GM12865 (cell line): Measurements from ENCODE around the gene MKLN1.

Source experiments
- DNase-seq: peaks from one replicate; pipeline ENCODE4 v3.0.0; 2010; ENCODE audit warnings: low read depth
- H3K4me3 ChIP-seq: 2 replicates; pipeline ENCODE4 v1.5.1; 2011; ENCODE audit warnings: mild to moderate bottlenecking, low read depth, low read length, control low read depth
- CTCF ChIP-seq: IDR thresholded peaks from 2 replicates; pipeline ENCODE4 v1.5.1; 2011; ENCODE audit warnings: low read length, control low read depth, low read depth, inconsistent platforms; ENCODE audit not compliant: insufficient read depth; ENCODE audit errors: missing control alignments

Gene MKLN1

GRCh38 chr7:131517218-131517923 lies 189.7 kb downstream of the MKLN1 start:
- TF ChIP-seq CTCF, result no peak
- DNase-seq, result no peak
- no peak overlapping the region for H3K4me3 ChIP-seq

GRCh38 chr7:131518626-131519025 lies 190.9 kb downstream of the MKLN1 start:
- no peak for DNase-seq
- H3K4me3 ChIP-seq, result no peak overlapping the region
- TF ChIP-seq CTCF, result no peak

GRCh38 chr7:131521651-131522163 lies 194.0 kb downstream of the MKLN1 start:
- no peak for DNase-seq
- no peak for TF ChIP-seq CTCF
- H3K4me3 ChIP-seq, result no peak overlapping the region

- TF ChIP-seq CTCF, result no peak
- H3K4me3 ChIP-seq, result no peak overlapping the region
- DNase-seq, result peak; percentile 43
Measured at GRCh38 chr7:131522325-131522930, 194.8 kb downstream of the MKLN1 start.

- TF ChIP-seq CTCF, result no peak
- no peak for DNase-seq
- no peak overlapping the region for H3K4me3 ChIP-seq
Measured at GRCh38 chr7:131524115-131524514, 196.4 kb downstream of the MKLN1 start.

- H3K4me3 ChIP-seq, result no peak overlapping the region
- no peak for TF ChIP-seq CTCF
- DNase-seq, result no peak
Measured at GRCh38 chr7:131524703-131525102, 197.0 kb downstream of the MKLN1 start.

- no peak for DNase-seq
- no peak overlapping the region for H3K4me3 ChIP-seq
- no peak for TF ChIP-seq CTCF
Measured at GRCh38 chr7:131525820-131526219, 198.1 kb downstream of the MKLN1 start.
